IMR-90 (cell line): ENCODE measurements around the gene NSUN6. TPM values are rescaled to one million over a fixed set of nuclear protein-coding genes. Genes with fewer than 3 reads are reported as not detected.
A peak's percentile ranks its signal among the peaks of the same experiment; 100 is the strongest.

Experiments
- ATAC-seq: fragments of 200-7000 bp; cut with Tn5 transposase; 2 replicates; pipeline ENCODE4 v1.9.1; 2020; ENCODE audit warnings: low read depth, mild to moderate bottlenecking, moderate library complexity
- BruUV-seq: library from RNA; stranded (reverse); fragments of 400-500 nt; replicated peaks from 2 replicates; lab custom pipeline; 2021; lab: Mats Ljungman, UMichigan
- CTCF ChIA-PET: fragments of 300-600 bp; formaldehyde crosslinking; extraction: SDS; loops from one replicate; lab custom pipeline; 2021; ENCODE audit warnings: antibody characterized with exemption; lab: Yijun Ruan, JAX
- POLR2A ChIA-PET: fragments of 300-600 bp; sonication (Branson Sonifier 250); formaldehyde crosslinking; loops from one replicate; lab custom pipeline; 2022; ENCODE audit warnings: antibody characterized with exemption; ENCODE audit not compliant: unreplicated experiment; lab: Charles Lee
- DNase-seq: peaks from one replicate; pipeline ENCODE4 v3.0.0; 2013
- H2AFZ ChIP-seq: replicated peaks from 2 replicates; pipeline ENCODE3; 2013; ENCODE audit warnings: low read length, mild to moderate bottlenecking; ENCODE audit not compliant: poor library complexity
- H2AK5ac ChIP-seq: 2 replicates; pipeline ENCODE4 v1.6.1; 2013; ENCODE audit warnings: low read depth, low read length, inconsistent platforms
- H2AK9ac ChIP-seq: replicated peaks from 2 replicates; pipeline ENCODE3; 2013; ENCODE audit warnings: mild to moderate bottlenecking, low read depth, low read length, moderate library complexity; ENCODE audit not compliant: poor library complexity
- H2BK120ac ChIP-seq: 2 replicates; pipeline ENCODE4 v1.6.1; 2013; ENCODE audit warnings: low read depth, low read length, inconsistent platforms
- H2BK15ac ChIP-seq: 3 replicates; pipeline ENCODE4 v1.6.1; 2013; ENCODE audit warnings: low read depth, low read length, inconsistent platforms
- H2BK20ac ChIP-seq: 2 replicates; pipeline ENCODE4 v1.6.1; 2013; ENCODE audit warnings: low read depth, mild to moderate bottlenecking, inconsistent platforms, low read length, moderate library complexity
- H2BK5ac ChIP-seq: 2 replicates; pipeline ENCODE4 v1.6.1; 2013; ENCODE audit warnings: mild to moderate bottlenecking, low read depth, low read length, inconsistent platforms; ENCODE audit not compliant: poor library complexity, severe bottlenecking
- H3K14ac ChIP-seq: replicated peaks from 2 replicates; pipeline ENCODE4 v1.6.1; 2013; ENCODE audit warnings: low read depth, low read length, inconsistent platforms
- H3K18ac ChIP-seq: 2 replicates; pipeline ENCODE4 v1.6.1; 2013; ENCODE audit warnings: low read depth, low read length, control low read depth
- H3K23ac ChIP-seq: 2 replicates; pipeline ENCODE4 v1.6.1; 2013; ENCODE audit warnings: low read depth, low read length, inconsistent platforms
- H3K27ac ChIP-seq: 2 replicates; pipeline ENCODE4 v1.5.1; 2013; ENCODE audit warnings: mild to moderate bottlenecking, control low read depth, low read length; ENCODE audit not compliant: insufficient read depth
- H3K27me3 ChIP-seq: 2 replicates; pipeline ENCODE4 v1.6.1; 2013; ENCODE audit warnings: low read length; ENCODE audit not compliant: control insufficient read depth, insufficient read depth
- H3K36me3 ChIP-seq: 2 replicates; pipeline ENCODE4 v1.6.1; 2013; ENCODE audit warnings: low read length, mixed read lengths; ENCODE audit not compliant: control insufficient read depth, insufficient read depth
- H3K4ac ChIP-seq: 2 replicates; pipeline ENCODE4 v1.6.1; 2013; ENCODE audit warnings: low read depth, low read length, inconsistent platforms
- H3K4me1 ChIP-seq: 2 replicates; pipeline ENCODE4 v1.6.1; 2013; ENCODE audit warnings: low read length, mixed read lengths; ENCODE audit not compliant: control insufficient read depth, insufficient read depth
- H3K4me2 ChIP-seq: 2 replicates; pipeline ENCODE4 v1.6.1; 2013; ENCODE audit warnings: low read depth, mild to moderate bottlenecking, control low read depth, low read length, moderate library complexity
- H3K4me3 ChIP-seq: 2 replicates; pipeline ENCODE4 v1.5.1; 2013; ENCODE audit warnings: low read depth, mild to moderate bottlenecking, control low read depth, low read length, moderate library complexity; ENCODE audit not compliant: insufficient read depth
- H3K56ac ChIP-seq: 2 replicates; pipeline ENCODE4 v1.6.1; 2013; ENCODE audit warnings: low read length, inconsistent platforms; ENCODE audit not compliant: insufficient read depth; ENCODE audit errors: extremely low read depth
- H3K79me1 ChIP-seq, 2 experiments: 2 replicates each; pipeline ENCODE4 v1.6.1; 2013; ENCODE audit warnings: low read length in 2 of 2, inconsistent platforms in 1 of 2, low read depth in 1 of 2
- H3K9ac ChIP-seq: 2 replicates; pipeline ENCODE4 v1.6.1; 2013; ENCODE audit warnings: low read depth, low read length, control low read depth
- H3K9me1 ChIP-seq: 2 replicates; pipeline ENCODE4 v1.6.1; 2013; ENCODE audit warnings: low read length, inconsistent platforms; ENCODE audit not compliant: insufficient read depth
- H3K9me3 ChIP-seq: 2 replicates; pipeline ENCODE4 v1.6.1; 2013; ENCODE audit warnings: low read length; ENCODE audit not compliant: control insufficient read depth, insufficient read depth
- H4K20me1 ChIP-seq: 2 replicates; pipeline ENCODE4 v1.6.1; 2013; ENCODE audit warnings: low read length, inconsistent platforms; ENCODE audit not compliant: insufficient read depth
- H4K5ac ChIP-seq: 2 replicates; pipeline ENCODE4 v1.6.1; 2013; ENCODE audit warnings: mild to moderate bottlenecking, low read depth, low read length, control low read depth
- H4K8ac ChIP-seq, 2 experiments: 2 replicates each; pipeline ENCODE4 v1.6.1; 2013; ENCODE audit warnings: low read depth in 2 of 2, low read length in 2 of 2, control low read depth in 1 of 2, inconsistent platforms in 1 of 2
- H4K91ac ChIP-seq: 2 replicates; pipeline ENCODE4 v1.6.1; 2013; ENCODE audit warnings: low read depth, low read length, inconsistent platforms; ENCODE audit not compliant: insufficient read depth
- BHLHE40 ChIP-seq: fragments of 150-350 bp; IDR thresholded peaks from 2 replicates; pipeline ENCODE4 v1.6.1; 2016; ENCODE audit warnings: mild to moderate bottlenecking, low read depth, low read length
- CEBPB ChIP-seq: IDR thresholded peaks from 2 replicates; pipeline ENCODE4 v1.6.1; 2012; ENCODE audit warnings: low read depth, low read length, improper control_type of control experiment
- CHD1 ChIP-seq: IDR thresholded peaks from 2 replicates; pipeline ENCODE4 v1.6.1; 2012; ENCODE audit warnings: low read depth, low read length, improper control_type of control experiment
- ELK1 ChIP-seq: fragments of 150-350 bp; IDR thresholded peaks from 2 replicates; pipeline ENCODE4 v1.6.1; 2016; ENCODE audit warnings: low read depth, mild to moderate bottlenecking, low read length, moderate library complexity, borderline replicate concordance
- FOS ChIP-seq: fragments of 150-350 bp; IDR thresholded peaks from 2 replicates; pipeline ENCODE4 v1.6.1; 2016; ENCODE audit warnings: low read depth, low read length
- MAFK ChIP-seq: IDR thresholded peaks from 2 replicates; pipeline ENCODE4 v1.6.1; 2012; ENCODE audit warnings: low read depth, low read length, improper control_type of control experiment
- MAZ ChIP-seq: IDR thresholded peaks from 2 replicates; pipeline ENCODE4 v1.6.1; 2012; ENCODE audit warnings: low read depth, mild to moderate bottlenecking, low read length, improper control_type of control experiment, moderate library complexity, borderline replicate concordance
- MXI1 ChIP-seq: IDR thresholded peaks from 2 replicates; pipeline ENCODE4 v1.6.1; 2012; ENCODE audit warnings: low read depth, mild to moderate bottlenecking, low read length, moderate library complexity, borderline replicate concordance
- NFE2L2 ChIP-seq: fragments of 150-350 bp; IDR thresholded peaks from 2 replicates; pipeline ENCODE4 v1.6.1; 2016; ENCODE audit warnings: low read depth, mild to moderate bottlenecking, low read length
- POLR2A ChIP-seq: IDR thresholded peaks from 2 replicates; pipeline ENCODE4 v1.6.1; 2012; ENCODE audit warnings: mild to moderate bottlenecking, low read depth, low read length
- RAD21 ChIP-seq: IDR thresholded peaks from 2 replicates; pipeline ENCODE4 v1.6.1; 2012; ENCODE audit warnings: low read length, improper control_type of control experiment
- RCOR1 ChIP-seq: IDR thresholded peaks from 2 replicates; pipeline ENCODE4 v1.6.1; 2012; ENCODE audit warnings: mild to moderate bottlenecking, low read length, improper control_type of control experiment; ENCODE audit not compliant: insufficient replicate concordance
- RFX5 ChIP-seq: IDR thresholded peaks from 2 replicates; pipeline ENCODE4 v1.8.0; 2012; ENCODE audit warnings: low read depth, mild to moderate bottlenecking, low read length, moderate library complexity
- SMC3 ChIP-seq: fragments of 150-350 bp; IDR thresholded peaks from 2 replicates; pipeline ENCODE4 v1.6.1; 2016; ENCODE audit warnings: low read depth, mild to moderate bottlenecking, antibody characterized with exemption, low read length, moderate library complexity
- USF2 ChIP-seq: fragments of 150-350 bp; IDR thresholded peaks from 2 replicates; pipeline ENCODE4 v1.6.1; 2017; ENCODE audit warnings: mild to moderate bottlenecking, antibody characterized with exemption, low read length, low read depth
- WGBS, 2 experiments: methylation state at CpG; one replicate each; pipeline versions ENCODE4 v1.1.5 to v1.1.7; 2013; ENCODE audit warnings: missing lambda C conversion rate in 2 of 2; ENCODE audit not compliant: insufficient read length in 1 of 2; ENCODE audit errors: extremely low coverage in 2 of 2; 5-methylcytosine and 5-hydroxymethylcytosine counted together
- dilution Hi-C: fragments of 300-500 bp; cut with HindIII; formaldehyde crosslinking; loops from one replicate; pipeline ENCODE4 v1.14.3; 2018; ENCODE audit warnings: low sequenced_read_pairs; ENCODE audit not compliant: unreplicated experiment
- in situ Hi-C: fragments of 300-500 bp; cut with MboI; formaldehyde crosslinking; loops from 3 replicates; pipeline ENCODE4 v1.14.3; 2019; ENCODE audit warnings: low sequenced_read_pairs, inconsistent platforms, mixed read lengths
- intact Hi-C: fragments of 100-400 bp; cut with micrococcal nuclease; formaldehyde crosslinking; loops from 2 replicates; pipeline ENCODE4 v1.10.0; 2022
- polyA plus RNA-seq, 3 experiments: library from polyadenylated mRNA; depleted of rRNA; stranded (reverse); fragments of >200 nt; gene quantifications; 2 replicates each; pipeline ENCODE4 v1.2.3, GENCODE V29; 2012; ENCODE audit warnings: low replicate concordance in 1 of 3
- total RNA-seq: library from RNA; depleted of rRNA; stranded (reverse); fragments of >200 nt; gene quantifications from 2 replicates; pipeline ENCODE4 v1.2.3, GENCODE V29; 2012
- TF ChIP-seq, protein P1 (sequence below): conservative IDR thresholded peaks from 2 replicates; pipeline ENCODE4 v1.5.1; 2012; ENCODE audit warnings: mild to moderate bottlenecking, low read depth, low read length, improper control_type of control experiment

Gene NSUN6
- total and polyA plus RNA-seq, 2 of the 4 experiments (the other 2 are of a cell fraction): 4.6 to 11.5 TPM

DNA sequence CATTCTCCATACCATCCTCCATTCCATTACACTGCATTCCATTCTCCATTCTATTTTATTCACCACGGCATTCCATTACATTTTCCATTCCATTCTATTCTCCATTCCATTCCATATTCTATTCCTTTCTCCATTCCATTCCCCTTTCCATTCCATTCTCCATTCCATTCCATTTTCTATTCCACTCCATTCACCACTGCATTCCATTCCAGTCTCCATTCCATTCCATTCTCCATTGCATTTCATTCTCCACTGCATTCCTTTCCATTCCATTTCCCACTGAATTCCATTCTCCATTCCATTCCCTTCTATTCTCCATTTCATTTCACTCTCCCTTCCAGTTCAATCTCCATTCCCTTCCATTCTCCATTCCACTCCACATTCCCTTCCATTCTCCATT, 79.6 kb downstream of the NSUN6 start:
- ATAC-seq: no peak
- H3K4me1 ChIP-seq: no peaks in the 10 kb centered on the region
- H2BK120ac ChIP-seq: no peak overlapping the region
- H3K9ac ChIP-seq: no peak overlapping the region
- TF ChIP-seq, protein P1, sequence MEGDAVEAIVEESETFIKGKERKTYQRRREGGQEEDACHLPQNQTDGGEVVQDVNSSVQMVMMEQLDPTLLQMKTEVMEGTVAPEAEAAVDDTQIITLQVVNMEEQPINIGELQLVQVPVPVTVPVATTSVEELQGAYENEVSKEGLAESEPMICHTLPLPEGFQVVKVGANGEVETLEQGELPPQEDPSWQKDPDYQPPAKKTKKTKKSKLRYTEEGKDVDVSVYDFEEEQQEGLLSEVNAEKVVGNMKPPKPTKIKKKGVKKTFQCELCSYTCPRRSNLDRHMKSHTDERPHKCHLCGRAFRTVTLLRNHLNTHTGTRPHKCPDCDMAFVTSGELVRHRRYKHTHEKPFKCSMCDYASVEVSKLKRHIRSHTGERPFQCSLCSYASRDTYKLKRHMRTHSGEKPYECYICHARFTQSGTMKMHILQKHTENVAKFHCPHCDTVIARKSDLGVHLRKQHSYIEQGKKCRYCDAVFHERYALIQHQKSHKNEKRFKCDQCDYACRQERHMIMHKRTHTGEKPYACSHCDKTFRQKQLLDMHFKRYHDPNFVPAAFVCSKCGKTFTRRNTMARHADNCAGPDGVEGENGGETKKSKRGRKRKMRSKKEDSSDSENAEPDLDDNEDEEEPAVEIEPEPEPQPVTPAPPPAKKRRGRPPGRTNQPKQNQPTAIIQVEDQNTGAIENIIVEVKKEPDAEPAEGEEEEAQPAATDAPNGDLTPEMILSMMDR: no peak
- no peak for TF ChIP-seq USF2
- TF ChIP-seq BHLHE40: no peak
- no peak for TF ChIP-seq SMC3
- no peak for TF ChIP-seq FOS
- no peak for TF ChIP-seq RFX5
- no peak for TF ChIP-seq CEBPB
- TF ChIP-seq MXI1: no peak
- no peak for TF ChIP-seq NFE2L2
- TF ChIP-seq RCOR1: no peak
- no peak for TF ChIP-seq MAZ
- TF ChIP-seq ELK1: no peak
- TF ChIP-seq MAFK: no peak
- TF ChIP-seq CHD1: no peak
- no peak for TF ChIP-seq RAD21
- no peak for TF ChIP-seq POLR2A
- no peak overlapping the region for H4K91ac ChIP-seq
- no peak overlapping the region for H3K4me2 ChIP-seq
- H4K8ac ChIP-seq: no peak overlapping the region
- intact Hi-C loops: no loop called here
- H3K56ac ChIP-seq: no peak overlapping the region
- H2AFZ ChIP-seq: no peak overlapping the region
- in situ Hi-C loops: no loop called here
- no peak overlapping the region for H2AK5ac ChIP-seq
- BruUV-seq: no TSS peak
- H3K9me1 ChIP-seq: no peaks in the 10 kb centered on the region
- no peak overlapping the region for H3K4me3 ChIP-seq
- H3K23ac ChIP-seq: no peak overlapping the region
- 93 to 100% methylated on average over 1 of the region's 1 CpG for WGBS, 2 experiments
- H3K18ac ChIP-seq: no peak overlapping the region
- H2BK15ac ChIP-seq: no peak overlapping the region
- peak overlapping the region; percentile 66 for H2BK5ac ChIP-seq
- no peak overlapping the region for H2AK9ac ChIP-seq
- no peak overlapping the region for H3K4ac ChIP-seq
- DNase-seq: no peak
- H4K20me1 ChIP-seq: no peaks in the 10 kb centered on the region
- H3K14ac ChIP-seq: no peak overlapping the region
- dilution Hi-C loops: no loop called here
- H3K36me3 ChIP-seq: peaks cover 1% of the 10 kb centered on the region; the same call in 1 of the 2 replicates
- no peak overlapping the region for H4K5ac ChIP-seq
- H2BK20ac ChIP-seq: no peak overlapping the region
- CTCF ChIA-PET: no interaction called here
- no peak overlapping the region for H3K27ac ChIP-seq
- H3K79me1 ChIP-seq: no peaks in the 10 kb centered on the region
- H3K27me3 ChIP-seq: no peaks in the 10 kb centered on the region
- POLR2A ChIA-PET: no interaction called here
- no peaks in the 10 kb centered on the region for H3K9me3 ChIP-seq
